GM21423 (cell line): ENCODE data around the gene RNF17.
A peak's percentile ranks its signal among the peaks of the same experiment; 100 is the strongest.

Experiments
- ATAC-seq: cut with Tn5 transposase; IDR thresholded peaks from one replicate; pipeline ENCODE4 v1.9.1; 2021; ENCODE audit warnings: mild to moderate bottlenecking, moderate library complexity; ENCODE audit not compliant: unreplicated experiment

Gene RNF17, protein sequence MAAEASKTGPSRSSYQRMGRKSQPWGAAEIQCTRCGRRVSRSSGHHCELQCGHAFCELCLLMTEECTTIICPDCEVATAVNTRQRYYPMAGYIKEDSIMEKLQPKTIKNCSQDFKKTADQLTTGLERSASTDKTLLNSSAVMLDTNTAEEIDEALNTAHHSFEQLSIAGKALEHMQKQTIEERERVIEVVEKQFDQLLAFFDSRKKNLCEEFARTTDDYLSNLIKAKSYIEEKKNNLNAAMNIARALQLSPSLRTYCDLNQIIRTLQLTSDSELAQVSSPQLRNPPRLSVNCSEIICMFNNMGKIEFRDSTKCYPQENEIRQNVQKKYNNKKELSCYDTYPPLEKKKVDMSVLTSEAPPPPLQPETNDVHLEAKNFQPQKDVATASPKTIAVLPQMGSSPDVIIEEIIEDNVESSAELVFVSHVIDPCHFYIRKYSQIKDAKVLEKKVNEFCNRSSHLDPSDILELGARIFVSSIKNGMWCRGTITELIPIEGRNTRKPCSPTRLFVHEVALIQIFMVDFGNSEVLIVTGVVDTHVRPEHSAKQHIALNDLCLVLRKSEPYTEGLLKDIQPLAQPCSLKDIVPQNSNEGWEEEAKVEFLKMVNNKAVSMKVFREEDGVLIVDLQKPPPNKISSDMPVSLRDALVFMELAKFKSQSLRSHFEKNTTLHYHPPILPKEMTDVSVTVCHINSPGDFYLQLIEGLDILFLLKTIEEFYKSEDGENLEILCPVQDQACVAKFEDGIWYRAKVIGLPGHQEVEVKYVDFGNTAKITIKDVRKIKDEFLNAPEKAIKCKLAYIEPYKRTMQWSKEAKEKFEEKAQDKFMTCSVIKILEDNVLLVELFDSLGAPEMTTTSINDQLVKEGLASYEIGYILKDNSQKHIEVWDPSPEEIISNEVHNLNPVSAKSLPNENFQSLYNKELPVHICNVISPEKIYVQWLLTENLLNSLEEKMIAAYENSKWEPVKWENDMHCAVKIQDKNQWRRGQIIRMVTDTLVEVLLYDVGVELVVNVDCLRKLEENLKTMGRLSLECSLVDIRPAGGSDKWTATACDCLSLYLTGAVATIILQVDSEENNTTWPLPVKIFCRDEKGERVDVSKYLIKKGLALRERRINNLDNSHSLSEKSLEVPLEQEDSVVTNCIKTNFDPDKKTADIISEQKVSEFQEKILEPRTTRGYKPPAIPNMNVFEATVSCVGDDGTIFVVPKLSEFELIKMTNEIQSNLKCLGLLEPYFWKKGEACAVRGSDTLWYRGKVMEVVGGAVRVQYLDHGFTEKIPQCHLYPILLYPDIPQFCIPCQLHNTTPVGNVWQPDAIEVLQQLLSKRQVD (N-terminal part only)

DNA sequence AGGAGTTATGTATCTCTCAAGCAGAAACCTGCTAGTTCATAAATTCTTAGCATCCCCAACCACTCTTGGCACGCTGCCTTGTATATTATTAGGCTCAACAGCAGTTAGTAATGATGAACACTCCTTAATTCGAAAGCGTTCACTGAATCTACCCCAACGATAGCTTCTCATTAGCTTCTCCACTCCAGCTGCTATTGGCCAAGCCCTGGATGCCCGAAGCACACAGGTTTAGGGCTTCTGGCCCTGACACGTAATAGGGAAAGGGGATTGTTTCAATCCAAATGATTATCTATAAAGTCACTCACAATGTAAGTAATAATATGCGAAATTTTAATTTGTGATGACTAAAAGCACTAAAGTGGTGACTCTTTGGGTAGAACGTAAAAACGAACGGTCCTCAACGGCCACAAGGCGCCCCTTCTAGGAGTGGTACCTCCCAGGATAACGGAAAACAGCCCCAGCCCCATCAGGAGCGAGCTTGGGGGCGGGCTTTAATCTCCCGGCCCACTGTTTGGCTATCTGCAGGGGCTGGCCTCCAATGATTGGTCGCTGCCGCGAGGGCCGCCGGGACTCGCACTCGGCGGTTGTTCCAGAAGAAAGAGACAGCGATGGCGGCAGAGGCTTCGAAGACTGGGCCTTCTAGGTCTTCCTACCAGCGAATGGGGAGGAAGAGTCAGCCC lies at the start of gene RNF17:
TSS of gene RNF17 (plus strand) at position 574 of the 680 bp plus-strand sequence. CDS start at position 609, 35 bp downstream.
- ATAC-seq, result no peak

DNA sequence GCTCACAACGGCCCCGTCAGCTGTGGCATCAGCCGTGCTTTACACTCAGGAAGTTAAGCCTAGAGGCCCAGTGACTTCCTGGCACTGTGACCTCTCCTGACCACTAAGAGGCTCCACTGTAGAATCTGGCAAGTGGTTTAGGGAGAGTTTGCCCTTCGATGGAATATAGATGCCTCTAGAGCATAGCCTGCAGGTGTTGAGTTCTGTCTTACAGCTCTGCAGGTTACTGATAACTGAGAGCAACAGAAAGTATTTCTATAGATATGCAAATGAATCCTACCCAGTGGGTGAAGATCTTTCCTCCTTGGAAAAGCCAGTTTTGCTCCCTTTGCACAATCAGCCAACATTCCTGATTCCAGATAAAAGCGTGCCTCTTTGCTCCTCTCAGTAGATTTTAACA lies 48.0 kb upstream of the RNF17 start:
- ATAC-seq, result no peak

DNA sequence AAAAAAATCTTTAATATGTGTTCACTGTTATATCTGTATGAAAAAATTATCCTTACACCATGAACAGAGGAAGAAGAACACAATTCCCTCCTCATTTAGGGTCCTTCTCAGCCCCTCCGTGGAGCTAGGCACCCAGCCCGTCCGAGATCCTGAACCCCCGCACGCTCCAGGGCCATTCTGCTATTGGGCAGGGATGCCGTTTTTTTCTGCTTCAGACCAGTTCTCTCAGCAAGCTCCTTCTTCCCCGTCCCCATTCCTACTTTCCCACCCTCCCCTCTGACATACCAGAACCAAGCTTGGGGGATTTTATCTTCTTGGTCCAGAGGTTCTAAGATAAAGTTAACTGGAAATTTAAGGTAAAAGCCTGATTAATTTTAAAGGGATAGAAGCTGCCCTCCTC lies 47.5 kb upstream of the RNF17 start:
- no peak for ATAC-seq

DNA sequence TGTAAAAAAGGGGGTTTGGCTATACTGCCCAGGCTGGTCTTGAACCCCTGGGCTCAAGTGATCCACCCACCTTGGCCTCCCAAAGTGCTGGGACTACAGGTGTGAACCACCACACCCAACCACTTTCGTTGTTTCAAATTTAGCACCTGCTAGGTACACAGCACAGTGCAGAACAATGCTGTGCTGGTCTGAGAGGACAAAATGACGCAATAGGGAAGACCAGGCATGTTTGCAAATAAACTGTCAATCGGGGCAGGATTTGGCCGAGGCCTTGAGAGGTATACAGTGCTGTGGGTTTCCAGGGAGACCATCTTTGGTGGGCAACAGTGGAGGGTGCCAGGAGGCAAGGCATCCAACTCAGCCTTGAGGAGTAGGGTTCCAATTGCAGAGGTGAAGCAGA lies 46.8 kb upstream of the RNF17 start:
- ATAC-seq, result no peak

DNA sequence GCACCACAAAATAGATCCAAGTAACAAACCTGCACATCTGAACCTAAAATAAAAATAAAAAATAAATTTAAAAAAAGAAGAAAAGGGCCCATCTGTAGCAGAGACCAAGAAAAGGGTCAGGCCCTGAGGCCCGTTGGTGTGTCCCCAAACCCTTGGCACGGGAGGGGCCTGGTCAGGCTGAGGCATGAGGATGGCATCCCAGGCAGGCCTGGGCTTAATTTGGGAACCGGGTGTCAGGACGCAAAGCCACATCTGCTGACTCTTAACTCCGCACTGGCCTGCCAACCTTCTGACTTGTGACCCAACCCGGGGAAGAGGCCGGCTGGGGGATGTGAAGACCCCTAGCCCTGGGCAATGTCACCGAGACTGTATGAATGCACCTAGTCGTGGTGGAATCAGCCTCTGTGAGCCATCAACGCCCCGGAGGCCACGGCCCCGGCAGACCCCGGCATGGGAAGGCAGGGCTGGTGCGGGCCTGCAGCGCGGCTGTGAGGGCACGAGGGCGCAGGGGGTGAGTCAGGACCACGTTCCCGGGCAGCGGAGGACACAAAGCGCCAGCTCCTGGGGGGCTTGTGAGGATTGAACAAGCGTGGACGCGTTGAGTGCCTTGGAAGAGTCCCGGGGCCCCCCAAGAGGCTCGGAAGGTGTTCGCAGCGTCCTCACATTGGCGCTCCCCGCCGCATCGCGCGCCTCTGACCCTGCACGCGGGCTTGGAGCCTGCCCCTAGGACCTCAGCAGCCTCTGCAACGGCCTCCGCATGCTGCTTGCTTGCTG lies 45.6 kb upstream of the RNF17 start:
- no peak for ATAC-seq

DNA sequence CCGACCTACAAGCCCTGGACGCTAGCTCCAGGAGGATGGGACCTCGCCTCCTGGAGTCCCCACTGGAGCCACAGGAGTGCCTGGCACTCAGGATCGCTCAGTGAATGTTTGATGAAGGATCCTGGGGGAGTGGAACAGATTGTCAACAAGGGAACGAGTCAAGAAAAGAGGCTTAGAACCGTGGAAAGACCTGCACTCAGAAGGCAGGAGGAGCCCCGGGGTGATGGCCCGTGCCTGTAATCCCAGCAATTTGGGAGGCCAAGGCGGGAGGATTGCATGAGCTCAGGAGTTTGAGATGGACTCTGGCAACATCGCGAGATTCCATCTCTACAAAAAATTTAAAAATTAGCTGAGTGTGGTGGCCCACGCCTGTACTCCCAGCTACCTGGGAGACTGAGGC lies 44.8 kb upstream of the RNF17 start:
- ATAC-seq, result no peak

DNA sequence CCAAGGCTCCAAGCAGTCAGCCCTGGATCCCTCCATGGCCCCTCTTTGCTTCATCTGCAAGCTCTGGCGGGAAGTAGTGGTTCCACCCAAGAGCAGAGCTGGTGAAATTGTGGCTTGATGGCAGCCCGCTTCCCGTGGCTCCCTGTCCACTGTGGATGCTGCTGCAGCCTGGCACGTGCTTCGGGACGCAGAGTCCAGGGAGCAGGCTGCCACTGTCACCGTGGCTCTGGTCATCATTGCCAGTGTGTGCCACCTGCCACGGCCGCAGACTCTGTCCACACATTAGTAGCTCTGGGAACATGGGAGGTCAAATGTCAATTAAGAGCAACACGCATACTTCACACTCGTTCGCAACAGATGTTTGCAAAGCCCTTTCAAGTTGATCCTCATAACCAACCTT lies 40.8 kb upstream of the RNF17 start:
- ATAC-seq, result no peak

DNA sequence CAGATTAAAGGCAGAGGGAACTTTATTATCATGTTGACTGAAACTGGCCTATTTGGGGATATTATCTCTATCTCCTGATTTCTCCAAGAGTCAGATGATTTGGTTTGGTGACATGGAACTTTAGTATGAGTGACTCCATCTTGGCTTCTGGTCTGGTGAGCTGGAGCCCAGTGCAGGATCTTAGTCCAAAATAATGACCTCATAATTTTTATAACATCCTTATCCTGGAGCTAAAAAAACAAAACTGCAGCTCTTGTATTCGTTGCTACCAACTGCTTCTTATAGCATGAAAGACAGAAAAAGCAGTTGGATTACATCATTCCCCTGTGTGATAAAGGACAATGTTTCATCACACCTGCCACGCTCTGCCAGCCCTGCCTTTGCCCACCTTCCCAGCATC lies 39.3 kb upstream of the RNF17 start:
- no peak for ATAC-seq

DNA sequence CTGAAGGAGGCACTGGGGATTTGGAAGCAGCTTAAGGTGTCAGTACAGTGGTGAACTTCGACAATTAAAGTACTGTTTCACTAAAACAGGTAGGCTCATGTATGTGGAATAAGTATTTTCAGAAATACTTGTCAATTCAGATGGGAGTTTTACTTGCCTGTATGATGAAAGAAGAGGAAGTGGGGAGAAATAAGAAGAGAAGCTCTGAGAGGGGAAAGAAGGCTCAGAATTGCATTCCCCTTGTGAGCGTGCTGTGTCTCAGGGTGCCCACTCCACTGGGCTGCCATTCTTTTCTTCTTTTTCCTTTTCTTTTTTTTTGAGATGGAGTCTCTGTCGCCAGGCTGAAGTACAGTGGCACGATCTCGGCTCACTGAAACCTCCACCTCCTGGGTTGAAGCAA lies 38.6 kb upstream of the RNF17 start:
- no peak for ATAC-seq

DNA sequence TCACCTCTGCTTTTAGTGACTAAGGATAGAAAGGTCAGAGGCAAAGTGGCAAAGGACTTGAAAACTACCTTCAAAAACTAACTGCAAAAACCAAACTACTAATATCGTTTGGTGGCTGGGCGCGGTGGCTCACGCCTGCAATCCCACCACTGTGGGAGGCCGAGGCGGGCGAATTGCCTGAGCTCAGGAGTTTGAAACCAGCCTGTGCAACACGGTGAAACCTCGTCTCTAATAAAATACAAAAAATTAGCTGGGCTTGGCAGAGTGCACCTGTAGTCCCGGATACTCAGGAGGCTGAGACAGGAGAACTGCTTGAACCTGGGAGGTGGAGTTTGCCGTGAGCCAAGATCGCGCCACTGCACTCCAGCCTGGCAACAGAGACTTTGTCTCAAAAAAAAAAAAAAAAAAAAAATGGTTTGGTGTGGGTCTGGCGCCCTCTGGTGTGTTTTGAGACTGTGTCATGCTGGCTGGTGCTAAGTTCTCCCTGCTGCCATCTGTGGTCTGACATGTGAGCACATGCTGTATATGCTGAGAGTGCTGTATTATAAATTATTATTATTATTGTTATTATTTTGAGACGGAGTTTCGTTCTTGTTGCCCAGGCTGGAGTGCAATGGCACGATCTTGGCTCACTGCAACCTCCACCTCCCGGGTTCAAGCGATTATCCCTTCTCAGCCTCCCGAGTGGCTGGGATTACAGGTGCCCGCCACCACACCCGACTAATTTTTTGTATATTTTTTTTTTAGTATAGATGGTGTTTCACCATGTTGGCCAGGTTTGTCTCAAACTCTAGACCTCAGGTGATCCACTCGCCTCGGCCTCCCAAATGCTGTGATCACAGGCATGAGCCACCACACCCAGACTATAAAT lies 36.0 kb upstream of the RNF17 start:
- ATAC-seq, result peak; percentile 74

DNA sequence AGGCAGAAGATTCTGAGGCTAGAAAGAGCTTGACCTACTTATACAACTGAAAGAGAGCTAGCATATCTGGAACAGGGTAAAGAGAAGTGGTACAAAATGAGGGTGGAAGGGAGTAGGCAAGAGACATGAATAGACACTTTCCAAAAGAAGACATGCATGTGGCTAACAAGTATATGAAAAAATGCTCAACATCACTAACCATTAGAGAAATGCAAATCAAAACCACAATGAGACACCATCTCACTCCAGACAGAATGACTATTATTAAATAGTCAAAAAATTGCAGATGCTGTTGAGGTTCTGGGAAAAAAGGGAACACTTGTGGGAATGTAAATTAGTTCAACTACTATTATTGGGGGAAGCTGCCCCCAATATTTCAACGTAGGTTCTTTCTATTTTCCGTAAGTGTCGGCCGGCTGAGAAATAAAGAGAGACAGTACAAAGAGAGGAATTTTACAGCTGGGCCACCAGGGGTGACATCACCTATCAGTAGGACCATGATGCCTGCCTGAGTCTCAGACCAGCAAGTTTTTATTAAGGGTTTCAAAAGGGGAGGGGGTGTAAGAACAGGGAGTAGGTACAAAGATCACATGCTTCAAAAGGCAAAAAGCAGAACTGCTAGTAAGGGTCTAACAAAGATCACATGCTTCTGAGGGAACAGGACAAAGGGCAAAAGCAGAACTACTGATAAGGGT lies 32.9 kb upstream of the RNF17 start:
- peak; percentile 59 for ATAC-seq

DNA sequence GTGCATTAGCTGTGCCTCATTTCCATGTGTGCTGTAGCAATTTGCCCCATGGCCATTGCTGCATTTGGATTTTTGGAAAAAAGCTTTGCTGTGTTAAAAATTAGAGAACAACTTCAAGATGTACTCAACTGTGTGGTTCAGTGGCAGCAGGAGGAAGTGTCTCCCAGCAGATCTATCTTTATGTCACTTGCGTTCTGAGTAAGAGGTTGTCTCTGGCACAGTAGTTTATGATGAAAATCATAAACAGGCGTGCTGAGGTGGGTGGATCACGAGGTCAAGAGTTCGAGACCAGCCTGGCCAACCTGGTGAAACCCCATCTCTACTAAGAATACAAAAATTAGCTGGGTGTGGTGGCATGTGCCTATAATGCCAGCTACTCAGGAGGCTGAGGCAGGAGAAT lies 29.0 kb upstream of the RNF17 start:
- no peak for ATAC-seq

DNA sequence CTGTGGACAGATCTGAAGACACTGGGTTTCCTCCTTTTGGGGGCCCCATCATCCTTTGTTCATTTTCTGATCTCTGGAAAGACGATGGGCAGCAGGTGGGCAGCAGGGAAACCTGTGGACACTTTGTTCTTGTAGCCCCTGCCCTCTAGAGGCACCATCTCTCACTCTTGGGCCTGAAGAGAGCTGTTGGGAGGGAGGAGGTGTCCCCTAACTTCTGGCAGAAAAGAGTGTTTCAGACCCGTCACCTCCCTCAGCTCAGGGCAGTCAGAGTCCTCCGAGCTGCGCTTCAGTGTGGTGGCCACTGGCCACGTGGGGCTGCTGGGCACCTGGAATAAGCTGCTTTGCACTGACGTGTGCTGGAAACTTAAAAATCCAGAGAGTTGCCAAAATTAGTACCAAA lies 26.9 kb upstream of the RNF17 start:
- no peak for ATAC-seq

DNA sequence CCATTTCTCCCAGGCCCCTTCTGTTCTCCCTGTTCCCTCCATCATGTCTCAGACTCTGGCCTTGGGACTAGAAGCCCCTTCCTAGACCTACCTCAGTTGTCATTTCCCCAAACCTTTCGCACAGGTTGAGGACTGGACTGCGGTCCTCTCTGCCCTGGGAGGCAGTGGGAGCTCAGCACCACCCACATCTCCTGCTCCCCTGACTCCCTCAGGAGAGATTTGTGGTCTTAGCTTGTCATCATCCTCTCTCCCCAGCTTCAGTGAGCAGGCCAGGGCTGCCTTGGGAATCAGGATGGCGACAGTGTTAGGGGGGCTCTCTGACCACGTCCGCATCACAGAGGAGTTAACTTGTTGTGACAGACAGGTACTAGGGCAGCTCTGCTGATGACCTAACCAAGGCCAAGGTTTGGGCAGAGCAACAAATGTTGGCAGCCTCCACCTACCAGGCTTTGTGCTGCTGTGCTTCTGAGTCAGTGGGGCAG lies 25.6 kb upstream of the RNF17 start:
- no peak for ATAC-seq

DNA sequence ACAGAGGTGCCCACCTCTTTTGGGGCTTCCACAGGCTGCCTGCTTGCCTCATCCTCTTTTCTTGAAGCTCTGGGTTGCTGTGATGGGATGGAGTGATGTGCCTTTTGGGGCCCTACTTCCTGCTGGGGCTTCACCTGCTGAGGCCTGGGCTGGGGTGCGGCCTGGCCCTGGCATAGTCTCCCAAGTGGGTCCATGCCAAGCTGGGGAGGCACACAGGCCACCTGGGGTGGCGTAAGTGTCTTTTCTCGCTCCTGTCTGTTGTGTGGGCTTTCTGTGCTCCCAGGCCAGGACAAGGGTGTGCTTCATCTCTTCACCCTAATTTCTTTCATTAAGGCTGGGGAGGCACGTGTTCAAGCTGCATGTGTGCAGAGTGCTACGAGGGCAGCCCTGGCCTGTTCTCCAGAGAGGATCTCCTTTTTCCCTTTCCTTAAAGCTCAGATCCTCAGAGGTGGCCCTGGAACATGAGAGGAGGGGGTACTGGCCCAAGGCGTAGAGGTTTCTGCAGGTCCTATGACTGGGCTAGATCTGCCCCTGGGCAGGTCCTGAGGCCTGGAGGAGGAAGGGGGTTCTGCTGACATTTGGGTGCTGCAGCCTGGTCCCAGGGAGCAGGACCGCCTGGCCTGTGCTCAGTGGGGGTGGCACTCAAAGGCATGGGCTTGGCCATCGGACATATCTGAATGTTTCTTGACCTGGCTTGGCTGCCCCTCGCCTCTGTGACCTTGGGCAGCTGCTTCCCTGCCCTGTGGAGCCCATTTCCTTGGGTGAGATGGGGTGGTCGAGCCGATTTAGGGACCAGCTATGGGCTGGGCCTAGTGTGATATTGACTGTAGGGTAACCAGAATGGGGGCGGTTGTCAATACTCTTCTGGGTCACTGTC lies 23.7 kb upstream of the RNF17 start:
- ATAC-seq, result no peak

DNA sequence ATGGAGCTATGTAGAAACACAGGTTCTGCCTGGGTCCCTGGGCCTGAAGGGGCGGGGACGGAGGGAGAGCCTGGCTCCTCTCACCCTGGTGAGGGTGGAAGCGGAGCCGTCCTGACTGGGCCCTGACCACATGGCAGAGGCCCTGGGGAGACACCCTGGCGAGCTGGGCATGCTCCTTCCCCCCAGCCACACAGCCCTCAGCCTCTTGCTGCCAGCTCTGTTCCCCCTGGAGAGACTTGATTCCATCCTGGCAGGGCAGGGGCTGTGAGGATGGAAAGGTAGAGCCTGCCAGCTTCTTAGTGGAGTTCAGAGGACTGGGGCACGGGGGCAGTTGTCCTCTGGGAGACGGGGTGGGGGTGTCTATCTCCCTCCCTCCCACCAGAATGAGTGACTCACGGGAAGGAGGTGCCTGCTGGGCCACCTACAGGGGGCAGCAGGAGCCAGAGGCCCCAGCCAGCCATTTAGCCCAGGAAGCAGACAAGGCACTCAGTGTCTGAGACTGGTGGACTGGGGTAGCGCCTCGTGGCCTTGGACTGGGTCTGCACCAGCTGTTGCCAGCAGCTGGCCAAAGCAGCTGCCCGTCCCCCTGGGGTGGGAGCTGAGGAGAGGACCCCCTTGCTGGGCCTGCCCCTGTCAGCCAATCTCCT lies 22.8 kb upstream of the RNF17 start:
- no peak for ATAC-seq

DNA sequence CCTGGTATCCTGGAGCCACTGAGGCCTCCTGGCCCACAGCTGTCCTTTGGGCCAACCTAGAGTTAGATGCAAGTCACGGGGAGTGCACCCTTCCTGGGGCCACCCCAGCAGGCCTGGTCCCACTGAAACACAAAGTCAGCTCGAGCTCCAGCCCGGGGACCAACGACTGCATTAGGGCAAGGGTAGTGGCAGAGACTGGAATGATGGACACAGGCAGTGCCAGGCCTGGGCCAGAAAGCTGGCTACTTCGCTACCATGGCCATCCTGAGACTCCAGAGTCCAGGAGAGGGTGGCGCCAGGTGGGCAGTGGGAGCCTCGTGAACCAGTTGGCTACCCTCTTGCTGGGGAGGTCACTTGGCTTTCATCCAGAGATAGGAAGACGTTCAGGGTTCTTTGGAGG lies 22.2 kb upstream of the RNF17 start:
- ATAC-seq, result no peak
